ENCODE results near the gene GREB1.

Gene GREB1

GRCh38 chr2:11493282-11493681 is 40.6 kb upstream of the GREB1 start:
- TF ChIP-seq CTCF (conservative IDR thresholded peaks at IDR 0.05; ENCODE audit: low read length) = no peak
- no peak for DNase-seq (ENCODE audit: low read depth)
- H3K4me3 ChIP-seq (ENCODE audit: low read length) = no peak overlapping the region

DNA sequence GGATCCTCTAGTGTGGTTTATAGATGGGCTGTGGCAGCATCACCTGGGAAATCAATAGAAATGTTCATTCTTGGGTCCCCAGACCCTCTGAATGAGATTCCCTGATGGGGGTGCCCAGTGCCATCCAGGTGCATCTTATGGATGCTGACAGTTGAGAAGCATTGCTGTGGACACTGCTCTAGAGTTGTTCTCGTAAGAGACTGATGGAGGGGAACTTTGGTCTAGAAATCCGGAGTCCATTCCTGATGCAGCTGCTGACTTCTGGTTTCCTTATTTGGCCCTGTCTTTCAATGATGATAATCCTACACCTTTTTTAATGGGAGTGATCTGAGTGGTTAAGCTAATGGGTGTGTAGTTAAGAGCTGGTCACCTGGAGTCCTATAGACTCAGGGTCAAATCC is 39.5 kb upstream of the GREB1 start:
- no peak for TF ChIP-seq CTCF (conservative IDR thresholded peaks at IDR 0.05; ENCODE audit: low read length)
- no peak for DNase-seq (ENCODE audit: low read depth)
- no peak overlapping the region for H3K4me3 ChIP-seq (ENCODE audit: low read length)

GRCh38 chr2:11495844-11496681 is 37.8 kb upstream of the GREB1 start:
- no peak overlapping the region for H3K4me3 ChIP-seq (ENCODE audit: low read length)
- DNase-seq (ENCODE audit: low read depth) = no peak
- TF ChIP-seq CTCF (conservative IDR thresholded peaks at IDR 0.05; ENCODE audit: low read length) = no peak

- H3K4me3 ChIP-seq (ENCODE audit: low read length) = no peak overlapping the region
- no peak for DNase-seq (ENCODE audit: low read depth)
- no peak for TF ChIP-seq CTCF (conservative IDR thresholded peaks at IDR 0.05; ENCODE audit: low read length)
Measured at GRCh38 chr2:11498543-11499034, 35.3 kb upstream of the GREB1 start.

DNA sequence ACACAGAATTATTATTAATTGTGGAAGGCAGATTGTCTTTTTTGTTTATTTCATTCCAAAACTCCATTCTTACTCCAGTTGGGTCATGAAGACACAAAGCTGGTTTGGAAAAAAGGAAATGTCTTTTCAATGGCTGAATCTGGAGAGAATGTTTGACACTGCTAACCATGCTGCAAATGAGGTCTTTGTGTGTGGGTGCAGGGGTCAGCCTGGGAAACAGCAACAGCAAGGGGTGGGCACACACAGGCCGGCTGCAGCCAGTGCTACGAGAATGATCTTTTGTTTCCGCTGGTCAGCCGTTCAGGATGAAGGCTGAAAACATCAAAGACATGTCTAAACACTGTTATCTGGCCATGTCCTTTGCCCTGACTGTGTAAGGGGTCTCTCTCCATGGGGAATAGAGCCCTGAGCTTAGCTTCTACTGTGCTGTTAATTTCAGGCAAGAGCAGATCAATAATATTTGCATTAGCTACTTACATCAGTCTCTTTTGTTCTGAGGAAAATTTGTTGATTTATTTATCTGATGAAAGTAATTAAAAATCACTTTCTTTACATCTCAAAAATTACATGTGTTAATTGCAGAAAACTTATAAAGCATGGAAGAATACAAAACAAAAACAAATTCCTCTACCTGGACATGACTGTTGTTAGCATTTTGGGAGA is 34.6 kb upstream of the GREB1 start:
- H3K4me3 ChIP-seq (ENCODE audit: low read length) = no peak overlapping the region
- no peak for TF ChIP-seq CTCF (conservative IDR thresholded peaks at IDR 0.05; ENCODE audit: low read length)
- no peak for DNase-seq (ENCODE audit: low read depth)

DNA sequence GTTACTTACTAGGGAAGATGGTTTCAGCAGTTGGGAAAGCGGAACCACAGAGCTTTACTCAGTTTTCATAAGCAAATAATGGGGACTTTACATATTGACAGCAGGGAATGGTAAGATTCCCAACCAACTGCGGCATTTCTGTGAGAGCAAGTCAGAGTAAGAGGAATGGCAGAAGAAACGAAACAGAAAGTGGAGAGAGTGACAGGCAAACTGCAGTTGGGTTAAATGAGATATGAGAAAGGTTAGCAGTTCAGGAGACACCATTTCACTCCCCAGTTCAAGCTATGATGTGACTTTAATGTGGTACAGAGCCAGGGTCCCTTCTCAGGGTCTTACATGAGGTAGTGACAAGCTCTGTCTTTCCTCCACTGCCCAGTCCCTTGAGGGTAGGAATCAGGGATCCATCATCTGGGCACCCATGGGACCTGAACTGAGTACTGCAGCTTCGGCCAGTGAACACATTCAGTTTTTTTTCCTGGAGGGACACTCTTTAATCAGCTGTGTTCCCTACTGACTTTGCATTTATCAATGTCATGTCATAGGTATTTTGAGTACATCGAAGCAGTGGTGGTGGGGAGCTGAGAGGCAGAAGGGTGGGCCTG is 33.0 kb upstream of the GREB1 start:
- TF ChIP-seq CTCF (conservative IDR thresholded peaks at IDR 0.05; ENCODE audit: low read length) = no peak
- no peak overlapping the region for H3K4me3 ChIP-seq (ENCODE audit: low read length)
- DNase-seq (ENCODE audit: low read depth) = no peak

All from AG10803 (cell line).